Fibroblast of lung (primary cell): Measurements from ENCODE around the gene SDCCAG8. TPM values are rescaled to one million over a fixed set of nuclear protein-coding genes. Genes with fewer than 3 reads are reported as not detected.

Source experiments
- DNase-seq, 2 donors: peaks; one replicate each; pipeline versions ENCODE4 v3.0.0 to v3.0.0-alpha.2; 2010; ENCODE audit warnings: low read depth in 2 of 2
- H2AFZ ChIP-seq: 2 replicates; pipeline ENCODE4 v1.5.1; 2012; ENCODE audit warnings: low read length, control low read depth, inconsistent platforms
- H3K27ac ChIP-seq: 2 replicates; pipeline ENCODE4 v1.5.1; 2011; ENCODE audit warnings: low read length, control low read depth; ENCODE audit not compliant: insufficient read depth
- H3K27me3 ChIP-seq: 2 replicates; pipeline ENCODE4 v1.5.1; 2011; ENCODE audit warnings: mild to moderate bottlenecking, low read length; ENCODE audit not compliant: control insufficient read depth, insufficient read depth
- H3K36me3 ChIP-seq: 2 replicates; pipeline ENCODE4 v1.5.1; 2011; ENCODE audit warnings: low read length; ENCODE audit not compliant: control insufficient read depth, insufficient read depth
- H3K4me1 ChIP-seq: 2 replicates; pipeline ENCODE4 v1.5.1; 2011; ENCODE audit warnings: low read length; ENCODE audit not compliant: control insufficient read depth, insufficient read depth; ENCODE audit errors: extremely low read depth
- H3K4me2 ChIP-seq: 2 replicates; pipeline ENCODE4 v1.5.1; 2011; ENCODE audit warnings: low read length, control low read depth; ENCODE audit not compliant: insufficient read depth; ENCODE audit errors: extremely low read depth
- H3K4me3 ChIP-seq, 4 experiments: fragments of 200-600 bp in 1 of 4; sonication (generic) in 1 of 4; replicated peaks in 1 of 4; 2 replicates each; pipeline ENCODE4 v1.5.1; 2011 to 2016; ENCODE audit warnings: low read length in 4 of 4, low read depth in 3 of 4, mild to moderate bottlenecking in 3 of 4, control low read depth in 2 of 4, inconsistent platforms in 1 of 4, mixed read lengths in 1 of 4; ENCODE audit not compliant: insufficient read depth in 1 of 4; ENCODE audit errors: control extremely low read depth in 1 of 4
- H3K79me2 ChIP-seq: 2 replicates; pipeline ENCODE4 v1.5.1; 2012; ENCODE audit warnings: mild to moderate bottlenecking, low read length, inconsistent platforms; ENCODE audit not compliant: control insufficient read depth, insufficient read depth
- H3K9ac ChIP-seq: 2 replicates; pipeline ENCODE4 v1.5.1; 2011; ENCODE audit warnings: mild to moderate bottlenecking, low read length, control low read depth; ENCODE audit not compliant: insufficient read depth
- H3K9me3 ChIP-seq: 2 replicates; pipeline ENCODE4 v1.5.1; 2012; ENCODE audit warnings: low read depth, low read length; ENCODE audit not compliant: control insufficient read depth, insufficient read depth
- H4K20me1 ChIP-seq: 2 replicates; pipeline ENCODE4 v1.5.1; 2011; ENCODE audit warnings: low read length; ENCODE audit not compliant: control insufficient read depth, insufficient read depth; ENCODE audit errors: extremely low read depth
- CTCF ChIP-seq, 2 donors: IDR thresholded peaks in 1 of 2; conservative IDR thresholded peaks in 1 of 2; 1 replicate in 1 of 2; 2 replicates in 1 of 2; pipeline ENCODE4 v1.5.1; 2011 to 2012; ENCODE audit warnings: low read length in 2 of 2, control low read depth in 1 of 2, inconsistent platforms in 1 of 2, low read depth in 1 of 2, mild to moderate bottlenecking in 1 of 2
- EZH2 ChIP-seq: IDR thresholded peaks from 2 replicates; pipeline ENCODE4 v1.5.1; 2012; ENCODE audit warnings: low read length, control low read depth, mild to moderate bottlenecking; ENCODE audit errors: missing control alignments
- polyA plus RNA-seq, 2 donors: library from polyadenylated mRNA; depleted of rRNA in 1 of 2; stranded (reverse) in 1 of 2; unstranded in 1 of 2; fragments of >200 nt; gene quantifications; 2 replicates each; pipeline ENCODE4 v1.2.1, GENCODE V29; 2011 to 2012; ENCODE audit warnings: missing spikeins in 1 of 2
- total RNA-seq: library from RNA; depleted of rRNA; stranded (reverse); fragments of >200 nt; gene quantifications from 2 replicates; pipeline ENCODE4 v1.2.1, GENCODE V29; 2014

SDCCAG8 gene
- total and polyA plus RNA-seq, 2 donors (not counting 1 experiment from before 2014, with no cell fraction given) = 34.8 to 53.2 TPM

DNA sequence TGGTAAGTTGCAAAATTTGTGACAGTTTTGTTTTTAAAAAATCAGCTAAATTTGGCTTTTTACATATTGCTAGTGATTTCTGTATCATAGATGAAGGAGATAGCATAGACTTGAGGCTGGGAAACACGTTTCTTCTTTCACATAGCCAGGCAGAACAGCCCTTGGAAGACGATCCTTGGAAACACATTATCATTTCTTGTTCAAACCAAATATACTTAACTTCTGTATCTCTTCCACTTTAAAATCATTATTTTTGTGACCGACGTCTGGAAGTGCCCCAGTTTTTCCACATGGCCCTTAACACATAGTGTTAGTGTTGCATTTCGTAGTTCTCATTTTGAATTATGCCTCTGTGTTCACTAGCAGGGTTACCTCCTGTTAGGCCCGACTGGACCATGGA lies 193.5 kb downstream of the SDCCAG8 start:
- no peak for DNase-seq
- Histone ChIP-seq H3K27me3 (no peaks in the 10 kb centered on the region), H3K9ac (no peak overlapping the region), H3K79me2 (no peaks in the 10 kb centered on the region), H3K27ac (no peak overlapping the region), H3K4me1 (no peaks in the 10 kb centered on the region), H3K9me3 (no peaks in the 10 kb centered on the region), H2AFZ (no peak overlapping the region), H3K36me3 (no peaks in the 10 kb centered on the region), H3K4me2 (no peak overlapping the region), H4K20me1 (no peaks in the 10 kb centered on the region), H3K4me3 (no peak overlapping the region)
- no peak for TF ChIP-seq EZH2
- no peak for TF ChIP-seq CTCF (conservative IDR thresholded peaks at IDR 0.05 in 1 of 2, IDR thresholded peaks at IDR 0.05 in 1 of 2; ENCODE audit: low read depth in 1 of 2, low read length in 2 of 2)

- Histone ChIP-seq H3K4me3 (no peak overlapping the region), H3K27ac (no peak overlapping the region), H3K79me2 (no peaks in the 10 kb centered on the region), H3K9me3 (no peaks in the 10 kb centered on the region), H2AFZ (no peak overlapping the region), H3K36me3 (no peaks in the 10 kb centered on the region), H3K4me1 (no peaks in the 10 kb centered on the region), H3K27me3 (no peaks in the 10 kb centered on the region), H3K9ac (no peak overlapping the region), H3K4me2 (no peak overlapping the region), H4K20me1 (no peaks in the 10 kb centered on the region)
- TF ChIP-seq EZH2 = no peak
- TF ChIP-seq CTCF (conservative IDR thresholded peaks at IDR 0.05 in 1 of 2, IDR thresholded peaks at IDR 0.05 in 1 of 2; ENCODE audit: low read depth in 1 of 2, low read length in 2 of 2) = no peak
- DNase-seq = no peak
Measured at GRCh38 chr1:243452092-243452491, 196.3 kb downstream of the SDCCAG8 start.

DNA sequence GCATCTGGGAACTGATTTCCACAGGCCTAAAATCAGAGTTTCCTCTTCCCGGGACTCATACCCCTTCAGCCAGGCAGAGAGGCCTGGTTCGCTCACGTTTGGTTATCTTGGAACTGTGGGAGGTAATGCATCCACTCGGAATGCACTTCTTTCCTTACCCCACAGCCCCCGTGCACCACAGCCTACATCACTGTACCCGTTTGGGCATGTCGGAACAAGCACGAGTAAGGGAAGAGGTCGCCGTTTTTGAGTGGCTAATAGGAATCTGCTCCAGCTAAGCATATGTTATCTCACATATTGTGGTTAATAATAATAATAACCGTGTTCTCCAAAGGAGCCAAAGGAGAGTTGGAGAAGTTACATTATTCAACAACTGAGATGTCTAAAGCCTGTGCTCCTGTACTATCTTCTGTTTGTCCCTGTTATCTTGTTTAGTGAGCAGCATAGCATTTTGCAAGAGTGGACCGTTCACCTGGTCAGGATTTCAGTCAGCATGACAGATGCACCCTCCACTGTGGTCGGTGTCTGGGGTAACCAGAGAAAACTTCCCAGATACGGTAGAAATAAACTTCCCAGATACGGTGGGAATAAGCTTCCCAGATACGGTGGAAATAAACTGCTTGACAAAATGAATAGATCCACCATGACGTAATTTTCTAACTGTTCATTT lies 198.6 kb downstream of the SDCCAG8 start:
- no peak overlapping the region for H3K9ac ChIP-seq
- no peaks in the 10 kb centered on the region for H3K79me2 ChIP-seq
- H3K36me3 ChIP-seq = no peaks in the 10 kb centered on the region
- H3K27me3 ChIP-seq = no peaks in the 10 kb centered on the region
- no peak overlapping the region for H3K4me3 ChIP-seq
- H2AFZ ChIP-seq = no peak overlapping the region
- no peaks in the 10 kb centered on the region for H3K9me3 ChIP-seq
- no peak overlapping the region for H3K27ac ChIP-seq
- TF ChIP-seq EZH2 (no peak), CTCF (conservative IDR thresholded peaks at IDR 0.05 in 1 of 2, IDR thresholded peaks at IDR 0.05 in 1 of 2; ENCODE audit: low read depth in 1 of 2, low read length in 2 of 2) (no peak)
- no peaks in the 10 kb centered on the region for H3K4me1 ChIP-seq
- no peaks in the 10 kb centered on the region for H4K20me1 ChIP-seq
- no peak overlapping the region for H3K4me2 ChIP-seq
- no peak for DNase-seq
